A549 (cell line): ENCODE results near the gene ANG.

Source experiments
- CBX2 ChIP-seq: fragments of 200-600 bp; sonication (generic); IDR thresholded peaks from 2 replicates; pipeline ENCODE4 v1.6.1; 2016; ENCODE audit warnings: low read depth, mild to moderate bottlenecking, borderline replicate concordance
- CTCF ChIP-seq: fragments of >200 bp; sonication (Bioruptor Twin); formaldehyde crosslinking; IDR thresholded peaks from 3 replicates; pipeline ENCODE4 v1.5.1; 2016
- EP300 ChIP-seq, 2 experiments: fragments of >200 bp; sonication (Bioruptor Twin); formaldehyde crosslinking; IDR thresholded peaks; 2 replicates in 1 of 2; 3 replicates in 1 of 2; pipeline ENCODE4 v1.6.1; 2016 to 2017
- FOSL2 ChIP-seq, 2 experiments: fragments of 450-650 bp in 1 of 2; fragments of >200 bp in 1 of 2; sonication (Bioruptor Twin) in 1 of 2; formaldehyde crosslinking; IDR thresholded peaks; 2 replicates each; pipeline versions ENCODE4 v1.5.0 to v1.6.1; 2016 to 2020; ENCODE audit warnings: mild to moderate bottlenecking in 1 of 2, moderate library complexity in 1 of 2
- MAFK ChIP-seq: fragments of 450-650 bp; IDR thresholded peaks from 2 replicates; pipeline ENCODE4 v1.6.1; 2014; ENCODE audit not compliant: partially characterized antibody
- NFE2L2 ChIP-seq: fragments of 150-350 bp; conservative IDR thresholded peaks from 2 replicates; pipeline ENCODE4 v1.6.1; 2014; ENCODE audit warnings: low read length
- PHF8 ChIP-seq: fragments of 200-600 bp; sonication (generic); IDR thresholded peaks from 2 replicates; pipeline ENCODE4 v1.6.1; 2016; ENCODE audit warnings: low read depth, mild to moderate bottlenecking, antibody characterized with exemption, moderate library complexity, borderline replicate concordance
- POLR2A ChIP-seq: IDR thresholded peaks from 2 replicates; pipeline ENCODE4 v1.6.1; 2012; ENCODE audit warnings: mild to moderate bottlenecking, low read length
- RAD21 ChIP-seq, 2 experiments: fragments of >200 bp in 1 of 2; sonication (Bioruptor Twin) in 1 of 2; formaldehyde crosslinking in 1 of 2; IDR thresholded peaks in 1 of 2; conservative IDR thresholded peaks in 1 of 2; 2 replicates in 1 of 2; 3 replicates in 1 of 2; pipeline ENCODE4 v1.6.1; 2012 to 2018; ENCODE audit warnings: inconsistent platforms in 1 of 2
- RFX5 ChIP-seq: fragments of 450-650 bp; IDR thresholded peaks from 2 replicates; pipeline ENCODE4 v1.7.1; 2014; ENCODE audit warnings: antibody characterized with exemption, mild to moderate bottlenecking, moderate library complexity

DNA sequence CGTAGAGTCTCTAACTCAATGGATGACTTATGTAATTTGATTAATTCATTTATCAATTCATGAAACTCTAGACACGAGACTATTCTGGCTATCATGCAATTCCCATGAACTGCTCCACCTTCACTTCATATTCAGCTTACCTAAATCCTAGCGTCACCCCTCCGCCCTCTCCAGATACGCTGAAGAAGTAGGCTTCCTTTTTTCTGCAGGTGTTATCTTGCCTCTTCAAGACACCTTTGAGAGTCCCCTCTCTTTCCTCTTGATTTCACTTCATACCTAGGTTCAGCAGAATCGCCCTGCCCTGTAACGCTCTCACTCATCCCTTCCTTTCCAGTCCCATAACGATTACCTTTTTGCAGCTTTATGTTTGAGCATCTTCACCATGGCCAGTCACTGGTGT lies 8.2 kb upstream of the ANG start:
- no peak for TF ChIP-seq CTCF
- no peak for TF ChIP-seq NFE2L2
- no peak for TF ChIP-seq EP300 (IDR thresholded peaks at IDR 0.05)
- TF ChIP-seq CBX2, result no peak
- no peak for TF ChIP-seq FOSL2 (IDR thresholded peaks at IDR 0.05)
- TF ChIP-seq FOSL2 (CRISPR knock-in tag; IDR thresholded peaks at IDR 0.05), result no peak
- TF ChIP-seq POLR2A, result no peak
- TF ChIP-seq PHF8, result no peak
- TF ChIP-seq RFX5, result no peak
- no peak for TF ChIP-seq RAD21 (conservative IDR thresholded peaks at IDR 0.05 in 1 of 2, IDR thresholded peaks at IDR 0.05 in 1 of 2)
- no peak for TF ChIP-seq MAFK
